K562 (cell line): ENCODE data around the gene EEPD1.

Experiments
- DNMT1 ChIP-seq: fragments of 450-650 bp; IDR thresholded peaks from 2 replicates; pipeline ENCODE4 v1.6.1; 2016; ENCODE audit warnings: antibody characterized with exemption, mild to moderate bottlenecking
- KAT8 ChIP-seq: fragments of 450-650 bp; IDR thresholded peaks from 2 replicates; pipeline ENCODE4 v1.6.1; 2016; ENCODE audit warnings: low read depth, mild to moderate bottlenecking
- MAFF ChIP-seq: IDR thresholded peaks from 2 replicates; pipeline ENCODE4 v1.6.1; 2012; ENCODE audit warnings: low read length, improper control_type of control experiment
- POLR2A ChIP-seq: fragments of 450-650 bp; conservative IDR thresholded peaks from 2 replicates; pipeline ENCODE4 v1.6.1; 2016
- RAD51 ChIP-seq: fragments of 450-650 bp; IDR thresholded peaks from 2 replicates; pipeline ENCODE4 v1.7.1; 2016; ENCODE audit warnings: low read depth, mild to moderate bottlenecking, borderline replicate concordance
- RFX5 ChIP-seq: IDR thresholded peaks from 2 replicates; pipeline ENCODE4 v1.6.1; 2011; ENCODE audit warnings: low read depth, mild to moderate bottlenecking, improper control_type of control experiment, low read length
- SAFB ChIP-seq: fragments of 200-400 bp; formaldehyde crosslinking; IDR thresholded peaks from 2 replicates; pipeline ENCODE4 v1.6.1; 2017; ENCODE audit warnings: low read depth, low read length, borderline replicate concordance
- TAF1 ChIP-seq: IDR thresholded peaks from 2 replicates; pipeline ENCODE4 v1.6.1; 2011; ENCODE audit warnings: mild to moderate bottlenecking, low read length, moderate library complexity; ENCODE audit not compliant: insufficient read depth, control insufficient read depth, severe bottlenecking; ENCODE audit errors: extremely low read depth
- TF ChIP-seq, protein P1 (sequence below): sonication (generic); formaldehyde crosslinking; IDR thresholded peaks from 2 replicates; pipeline ENCODE4 v1.9.0; 2022; ENCODE audit warnings: mild to moderate bottlenecking, missing genetic modification reagents

DNA sequence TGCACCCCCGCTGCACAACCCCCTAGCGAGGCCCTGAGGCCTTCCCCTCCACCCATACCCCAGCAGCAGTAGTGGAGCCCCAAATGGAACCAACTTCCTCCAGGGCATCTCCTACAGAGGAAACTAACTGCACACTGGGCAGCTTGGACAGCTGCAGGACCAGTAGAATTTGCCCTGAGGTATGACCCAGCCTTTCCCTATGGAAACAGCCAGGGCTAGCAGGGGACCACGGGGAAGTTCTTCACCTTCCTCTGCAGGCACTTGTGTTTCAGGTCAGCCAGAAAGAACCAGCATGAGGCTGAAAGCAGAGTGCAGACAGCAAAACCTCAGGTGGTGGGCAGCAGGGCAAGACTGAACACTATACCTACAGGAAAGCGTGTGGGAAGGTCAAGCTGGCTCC is 5.7 kb upstream of the EEPD1 start:
- TF ChIP-seq POLR2A: no peak
- TF ChIP-seq KAT8: no peak
- no peak for TF ChIP-seq DNMT1
- no peak for TF ChIP-seq SAFB
- TF ChIP-seq MAFF: no peak
- TF ChIP-seq RFX5: no peak
- TF ChIP-seq RAD51: no peak
- TF ChIP-seq, protein P1, sequence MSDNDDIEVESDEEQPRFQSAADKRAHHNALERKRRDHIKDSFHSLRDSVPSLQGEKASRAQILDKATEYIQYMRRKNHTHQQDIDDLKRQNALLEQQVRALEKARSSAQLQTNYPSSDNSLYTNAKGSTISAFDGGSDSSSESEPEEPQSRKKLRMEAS (CRISPR knock-in tag): no peak
- TF ChIP-seq TAF1: no peak
